H1 (cell line): ENCODE data around the gene ZGLP1. TPM values are rescaled to one million over a fixed set of nuclear protein-coding genes. Genes with fewer than 3 reads are reported as not detected.
A peak's percentile ranks its signal among the peaks of the same experiment; 100 is the strongest.

Source experiments
- CTCF ChIA-PET: fragments of 300-600 bp; sonication (Branson Sonifier 250); formaldehyde crosslinking; loops from one replicate; lab custom pipeline; 2021; ENCODE audit not compliant: partially characterized antibody; lab: Charles Lee
- POLR2A ChIA-PET: fragments of 300-600 bp; sonication (Branson Sonifier 250); formaldehyde crosslinking; loops from one replicate; lab custom pipeline; 2021; ENCODE audit warnings: inconsistent platforms; ENCODE audit not compliant: partially characterized antibody; lab: Charles Lee
- DNase-seq, 2 experiments: peaks; one replicate each; pipeline versions ENCODE4 v3.0.0 to v3.0.0-alpha.2; 2010 to 2022; ENCODE audit warnings: low spot score in 2 of 2, low read depth in 1 of 2, mixed read lengths in 1 of 2
- FAIRE-seq: peaks from 2 replicates; lab custom pipeline; 2011; peaks lifted over from hg19 to GRCh38; lab: Jason Lieb, UNC
- H2AFZ ChIP-seq: 2 replicates; pipeline ENCODE4 v1.8.1; 2012; ENCODE audit warnings: low read length, inconsistent platforms
- H2AK5ac ChIP-seq: 2 replicates; pipeline ENCODE4 v1.6.1; 2013; ENCODE audit warnings: low read depth, low read length
- H2BK120ac ChIP-seq: replicated peaks from 2 replicates; pipeline ENCODE3; 2013; ENCODE audit warnings: low read depth, low read length, inconsistent platforms
- H2BK12ac ChIP-seq: 2 replicates; pipeline ENCODE4 v1.6.1; 2013; ENCODE audit warnings: low read depth, low read length
- H2BK15ac ChIP-seq: 2 replicates; pipeline ENCODE4 v1.6.1; 2013; ENCODE audit warnings: low read length
- H2BK20ac ChIP-seq: 2 replicates; pipeline ENCODE4 v1.6.1; 2013; ENCODE audit warnings: low read length
- H2BK5ac ChIP-seq: 2 replicates; pipeline ENCODE4 v1.6.1; 2013; ENCODE audit warnings: low read depth, low read length
- H3K14ac ChIP-seq: 2 replicates; pipeline ENCODE4 v1.6.1; 2013; ENCODE audit warnings: inconsistent platforms; ENCODE audit not compliant: insufficient read length
- H3K18ac ChIP-seq: 2 replicates; pipeline ENCODE4 v1.6.1; 2013; ENCODE audit warnings: low read length; ENCODE audit errors: extremely low read depth
- H3K23ac ChIP-seq: 2 replicates; pipeline ENCODE4 v1.6.1; 2013; ENCODE audit warnings: inconsistent platforms; ENCODE audit not compliant: insufficient read length
- H3K23me2 ChIP-seq: 2 replicates; pipeline ENCODE4 v1.6.1; 2013; ENCODE audit warnings: low read depth, low read length
- H3K27ac ChIP-seq: 2 replicates; pipeline ENCODE4 v1.6.1; 2011; ENCODE audit warnings: low read depth, low read length, inconsistent platforms
- H3K27me3 ChIP-seq, 4 experiments: replicated peaks in 1 of 4; 1 replicate in 1 of 4; 2 replicates in 3 of 4; pipeline versions ENCODE4 v1.6.1 to v1.8.1; 2011 to 2013; ENCODE audit warnings: low read length in 3 of 4, mild to moderate bottlenecking in 3 of 4, inconsistent platforms in 2 of 4, mixed read lengths in 2 of 4, moderate library complexity in 1 of 4; ENCODE audit not compliant: control insufficient read depth in 3 of 4, insufficient read depth in 3 of 4; ENCODE audit errors: extremely low read depth in 1 of 4
- H3K36me3 ChIP-seq, 4 experiments: 2 replicates each; pipeline versions ENCODE4 v1.6.1 to v1.8.1; 2011 to 2013; ENCODE audit warnings: mild to moderate bottlenecking in 4 of 4, low read length in 3 of 4, moderate library complexity in 2 of 4, control low read depth in 1 of 4, inconsistent platforms in 1 of 4; ENCODE audit not compliant: insufficient read depth in 4 of 4, control insufficient read depth in 2 of 4
- H3K4ac ChIP-seq: replicated peaks from 2 replicates; pipeline ENCODE3; 2013; ENCODE audit warnings: low read length, low read depth, mixed read lengths, inconsistent platforms; ENCODE audit not compliant: insufficient read length
- H3K4me1 ChIP-seq, 4 experiments: replicated peaks in 1 of 4; 1 replicate in 1 of 4; 2 replicates in 3 of 4; pipeline versions ENCODE4 v1.6.1 to v1.8.1; 2011 to 2013; ENCODE audit warnings: low read length in 3 of 4, inconsistent platforms in 2 of 4, mixed read lengths in 1 of 4; ENCODE audit not compliant: insufficient read depth in 4 of 4, control insufficient read depth in 3 of 4
- H3K4me2 ChIP-seq, 2 experiments: 2 replicates each; pipeline versions ENCODE4 v1.6.1 to v1.8.1; 2011 to 2013; ENCODE audit warnings: low read depth in 2 of 2, low read length in 2 of 2, control low read depth in 1 of 2, inconsistent platforms in 1 of 2, mild to moderate bottlenecking in 1 of 2; ENCODE audit not compliant: insufficient read depth in 1 of 2
- H3K4me3 ChIP-seq, 4 experiments: fragments of 200-600, 300-600 bp in 1 of 4; sonication (generic), shearing (Covaris generic), sonication (Bioruptor Twin) in 1 of 4; 2 replicates each; pipeline versions ENCODE4 v1.5.1 to v1.8.1; 2011 to 2016; ENCODE audit warnings: low read length in 4 of 4, low read depth in 3 of 4, control low read depth in 2 of 4, inconsistent platforms in 2 of 4, mild to moderate bottlenecking in 2 of 4, mixed read lengths in 1 of 4, moderate library complexity in 1 of 4; ENCODE audit not compliant: insufficient read depth in 2 of 4; ENCODE audit errors: extremely low read depth in 1 of 4
- H3K56ac ChIP-seq: replicated peaks from 2 replicates; pipeline ENCODE3; 2013; ENCODE audit warnings: low read depth, mild to moderate bottlenecking, mixed read lengths, low read length, inconsistent platforms; ENCODE audit not compliant: insufficient read length
- H3K79me1 ChIP-seq: 2 replicates; pipeline ENCODE4 v1.6.1; 2013; ENCODE audit warnings: low read depth, low read length, control low read depth
- H3K79me2 ChIP-seq, 2 experiments: 2 replicates each; pipeline versions ENCODE4 v1.6.1 to v1.8.1; 2012 to 2013; ENCODE audit warnings: low read length in 2 of 2, mild to moderate bottlenecking in 2 of 2, inconsistent platforms in 1 of 2; ENCODE audit not compliant: insufficient read depth in 2 of 2, control insufficient read depth in 1 of 2
- H3K9ac ChIP-seq, 4 experiments: replicated peaks in 1 of 4; 1 replicate in 1 of 4; 2 replicates in 3 of 4; pipeline versions ENCODE4 v1.6.1 to v1.8.1; 2011 to 2013; ENCODE audit warnings: low read depth in 3 of 4, low read length in 3 of 4, control low read depth in 2 of 4, mild to moderate bottlenecking in 2 of 4, moderate library complexity in 2 of 4, inconsistent platforms in 1 of 4; ENCODE audit errors: extremely low read depth in 1 of 4
- H3K9me3 ChIP-seq, 2 experiments: 2 replicates each; pipeline versions ENCODE4 v1.6.1 to v1.8.1; 2012 to 2013; ENCODE audit warnings: mild to moderate bottlenecking in 2 of 2, moderate library complexity in 2 of 2, control low read depth in 1 of 2, inconsistent platforms in 1 of 2, low read depth in 1 of 2, low read length in 1 of 2, mixed read lengths in 1 of 2; ENCODE audit not compliant: insufficient read depth in 2 of 2
- H4K20me1 ChIP-seq, 2 experiments: replicated peaks in 1 of 2; 2 replicates each; pipeline versions ENCODE3 to v1.8.1; 2011 to 2013; ENCODE audit warnings: inconsistent platforms in 2 of 2, low read length in 2 of 2, mild to moderate bottlenecking in 1 of 2; ENCODE audit not compliant: insufficient read depth in 2 of 2, control insufficient read depth in 1 of 2
- H4K5ac ChIP-seq: 2 replicates; pipeline ENCODE4 v1.6.1; 2013; ENCODE audit warnings: low read length, low read depth, mixed read lengths, inconsistent platforms; ENCODE audit not compliant: insufficient read length
- H4K8ac ChIP-seq: 2 replicates; pipeline ENCODE4 v1.8.0; 2013; ENCODE audit warnings: mild to moderate bottlenecking, moderate library complexity, low read length, inconsistent platforms; ENCODE audit not compliant: insufficient read depth; ENCODE audit errors: extremely low read depth
- H4K91ac ChIP-seq: replicated peaks from 2 replicates; pipeline ENCODE3; 2013; ENCODE audit warnings: low read length, mixed read lengths, inconsistent platforms; ENCODE audit not compliant: insufficient read length
- NANOG ChIP-seq: IDR thresholded peaks from 2 replicates; pipeline ENCODE4 v1.6.1; 2011; ENCODE audit warnings: low read length, low read depth, mild to moderate bottlenecking, inconsistent platforms; ENCODE audit not compliant: insufficient read depth, poor library complexity, severe bottlenecking
- POLR2A ChIP-seq, 2 experiments: IDR thresholded peaks; 1 replicate in 1 of 2; 2 replicates in 1 of 2; pipeline ENCODE4 v1.6.1; 2011; ENCODE audit warnings: low read depth in 2 of 2, low read length in 2 of 2, mild to moderate bottlenecking in 2 of 2; ENCODE audit errors: control extremely low read depth in 1 of 2
- SAP30 ChIP-seq: fragments of 300-600 bp; sonication (generic); IDR thresholded peaks from 2 replicates; pipeline ENCODE4 v1.7.1; 2012; ENCODE audit warnings: low read length, moderate library complexity, mild to moderate bottlenecking, inconsistent platforms; ENCODE audit not compliant: insufficient read depth, insufficient replicate concordance
- SIN3A ChIP-seq, 2 experiments: IDR thresholded peaks in 1 of 2; conservative IDR thresholded peaks in 1 of 2; 2 replicates each; pipeline ENCODE4 v1.6.1; 2011 to 2012; ENCODE audit warnings: low read length in 2 of 2, improper control_type of control experiment in 1 of 2, low read depth in 1 of 2, mild to moderate bottlenecking in 1 of 2
- SP4 ChIP-seq: IDR thresholded peaks from 2 replicates; pipeline ENCODE4 v1.6.1; 2012; ENCODE audit warnings: low read length, inconsistent platforms
- WGBS, 2 experiments: shearing (Covaris generic) in 1 of 2; methylation state at CpG; one replicate each; pipeline versions ENCODE4 v1.1.6 to v1.1.7; 2013 to 2015; ENCODE audit warnings: low lambda C conversion rate in 2 of 2, mixed read lengths in 2 of 2, inconsistent platforms in 1 of 2, low coverage in 1 of 2, missing lambda C conversion rate in 1 of 2; ENCODE audit not compliant: insufficient replicate concordance in 2 of 2, insufficient coverage in 1 of 2, insufficient read length in 1 of 2; ENCODE audit errors: extremely low coverage in 1 of 2, missing lambda C conversion rate in 1 of 2; 5-methylcytosine and 5-hydroxymethylcytosine counted together
- polyA plus RNA-seq, 7 experiments: library from polyadenylated mRNA; depleted of rRNA in 3 of 7; stranded (reverse) in 5 of 7; unstranded in 2 of 7; fragments of >200 nt in 5 of 7; fragments of 200-250 nt in 2 of 7; gene quantifications; 1 replicate in 5 of 7; 2 replicates in 1 of 7; 4 replicates in 1 of 7; pipeline versions ENCODE4 v1.2.1 to v1.2.3, GENCODE V29; 2011 to 2013; ENCODE audit warnings: missing spikeins in 2 of 7, mixed read lengths in 2 of 7
- total RNA-seq: library from RNA; stranded (reverse); fragmentation: NEBNext Ultra II Directional; extraction: Animal tissue kit (Norgen Biotek cat#: 25700); gene quantifications from 2 replicates; pipeline ENCODE4 v1.2.1, GENCODE V29; 2021

ZGLP1 gene
- total and polyA plus RNA-seq, 2 of the 8 experiments (the other 6 are each of a cell fraction or from before 2014, with no cell fraction given): 4.2 to 5.1 TPM

DNA sequence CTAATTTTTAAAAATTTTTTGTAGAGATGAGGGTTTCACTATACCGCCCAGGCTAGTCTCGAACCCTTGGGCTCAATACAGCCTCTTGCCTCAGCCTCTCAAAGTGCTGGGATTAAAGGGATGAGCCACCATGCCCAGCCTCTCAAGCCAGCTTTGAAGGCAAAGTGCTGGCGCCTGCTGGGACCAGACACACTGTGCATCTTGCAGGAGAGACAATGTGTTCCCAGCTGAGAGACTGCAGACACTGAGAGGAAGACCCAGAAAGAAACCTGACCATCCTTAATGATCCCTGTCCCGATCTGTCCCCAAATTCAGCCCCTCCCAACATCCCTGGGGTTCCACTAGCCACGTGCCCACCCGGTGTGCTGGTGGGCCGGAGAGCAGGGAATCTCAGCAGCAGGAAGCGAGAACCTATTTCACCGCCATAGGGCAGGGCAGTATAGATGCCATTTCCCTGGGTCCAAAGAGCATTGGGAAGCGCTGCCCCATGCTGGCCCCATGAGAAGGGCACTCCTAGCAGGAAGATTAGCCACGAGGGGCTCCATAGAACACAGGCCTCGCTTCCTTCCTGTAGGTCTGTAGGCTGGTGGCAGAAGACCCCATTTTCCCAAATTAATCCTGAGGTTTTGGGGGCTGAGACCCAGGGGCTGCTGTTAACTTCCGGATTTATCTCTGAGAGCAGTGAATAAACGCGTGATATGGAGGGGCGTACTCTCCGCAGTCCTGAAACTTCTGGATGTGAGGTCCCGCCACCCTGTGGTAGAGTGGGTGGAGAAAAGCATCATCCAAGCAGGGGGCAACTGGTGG is 22.7 kb upstream of the ZGLP1 start:
- H4K5ac ChIP-seq: no peak overlapping the region
- H2AK5ac ChIP-seq: no peak overlapping the region
- H3K27me3 ChIP-seq: peaks cover 0 to 3% (median 0%) of the 10 kb centered on the region in 4 experiments; a peak in 2 of 7 replicates
- H3K14ac ChIP-seq: no peak overlapping the region
- ChIA-PET POLR2A (interaction anchor here (0.9 to 6.8 kb wide), 13 partner anchors 13 to 138 kb away, joined by 3 to 104 read pairs (median 4); partner anchors contain the start of genes DNMT1, FDX2, ICAM1 and ICAM4), CTCF (interaction anchor here (0.6 to 4.9 kb wide), 12 partner anchors 11 to 73 kb away, joined by 3 to 21 read pairs (median 4); partner anchors contain the start of gene ICAM1)
- H3K36me3 ChIP-seq: peaks cover 20 to 29% (median 25%) of the 10 kb centered on the region in 4 experiments
- H3K18ac ChIP-seq: no peak overlapping the region; the same call in 1 of the 2 replicates
- peaks cover 7% of the 10 kb centered on the region for H3K79me1 ChIP-seq
- 46% methylated on average over 18 of the region's 18 CpGs; no CpG with 5 or more reads in 1 of the 2 experiments for whole genome bisulfite sequencing, 2 experiments
- H3K4me1 ChIP-seq: peaks cover 0 to 19% (median 7%) of the 10 kb centered on the region in 4 experiments; a peak in 6 of 7 replicates
- H3K23me2 ChIP-seq: peaks cover 13% of the 10 kb centered on the region
- H4K20me1 ChIP-seq: peaks cover 9 to 19% of the 10 kb centered on the region in 2 experiments
- H2BK120ac ChIP-seq: no peak overlapping the region
- no peak overlapping the region for H4K8ac ChIP-seq
- no peak overlapping the region for H2BK15ac ChIP-seq
- H3K27ac ChIP-seq: peak overlapping the region; percentile 76
- peak overlapping the region; percentile 75 to 96 (median 90) for H3K4me3 ChIP-seq
- H2AFZ ChIP-seq: no peak overlapping the region
- peak overlapping the region; percentile 82 for H2BK5ac ChIP-seq
- H3K4ac ChIP-seq: no peak overlapping the region
- no peak for DNase-seq
- peak in 1 of 2 experiments; percentile 66; a peak in 1 of 4 replicates for TF ChIP-seq SIN3A (conservative IDR thresholded peaks at IDR 0.05 in 1 of 2, IDR thresholded peaks at IDR 0.05 in 1 of 2; ENCODE audit: low read depth in 1 of 2, low read length in 2 of 2)
- TF ChIP-seq SP4: 0 out of 2 replicates have a peak, but pooled peaks have one; percentile 38
- peak; percentile 83 for TF ChIP-seq SAP30
- TF ChIP-seq POLR2A (IDR thresholded peaks at IDR 0.05; ENCODE audit: control extremely low read depth in 1 of 2, low read depth in 2 of 2, low read length in 2 of 2): no peak
- TF ChIP-seq NANOG: no peak
- no peaks in the 10 kb centered on the region for H3K9me3 ChIP-seq
- H2BK12ac ChIP-seq: no peak overlapping the region
- FAIRE-seq: no peak
- H4K91ac ChIP-seq: no peak overlapping the region
- peaks cover 5 to 24% of the 10 kb centered on the region in 2 experiments for H3K79me2 ChIP-seq
- peak overlapping the region; percentile 82 to 91 for H3K4me2 ChIP-seq
- H3K56ac ChIP-seq: no peak overlapping the region
- H2BK20ac ChIP-seq: no peak overlapping the region
- peak overlapping the region; percentile 52 to 86 (median 78) for H3K9ac ChIP-seq
- no peak overlapping the region for H3K23ac ChIP-seq
